Stimulated activated CD8-positive, alpha-beta memory T cell treated with anti-CD3 and anti-CD28 coated beads, Interleukin-12 subunit alpha, Interleukin-12 subunit beta, amount 100 ng/mL, for 24 hours (primary cell): ENCODE data around the gene ATP11A.

Experiments used
- DNase-seq: peaks from one replicate; pipeline ENCODE4 v3.0.0-alpha.2; 2020; ENCODE audit errors: extremely low read depth

ATP11A gene

DNA sequence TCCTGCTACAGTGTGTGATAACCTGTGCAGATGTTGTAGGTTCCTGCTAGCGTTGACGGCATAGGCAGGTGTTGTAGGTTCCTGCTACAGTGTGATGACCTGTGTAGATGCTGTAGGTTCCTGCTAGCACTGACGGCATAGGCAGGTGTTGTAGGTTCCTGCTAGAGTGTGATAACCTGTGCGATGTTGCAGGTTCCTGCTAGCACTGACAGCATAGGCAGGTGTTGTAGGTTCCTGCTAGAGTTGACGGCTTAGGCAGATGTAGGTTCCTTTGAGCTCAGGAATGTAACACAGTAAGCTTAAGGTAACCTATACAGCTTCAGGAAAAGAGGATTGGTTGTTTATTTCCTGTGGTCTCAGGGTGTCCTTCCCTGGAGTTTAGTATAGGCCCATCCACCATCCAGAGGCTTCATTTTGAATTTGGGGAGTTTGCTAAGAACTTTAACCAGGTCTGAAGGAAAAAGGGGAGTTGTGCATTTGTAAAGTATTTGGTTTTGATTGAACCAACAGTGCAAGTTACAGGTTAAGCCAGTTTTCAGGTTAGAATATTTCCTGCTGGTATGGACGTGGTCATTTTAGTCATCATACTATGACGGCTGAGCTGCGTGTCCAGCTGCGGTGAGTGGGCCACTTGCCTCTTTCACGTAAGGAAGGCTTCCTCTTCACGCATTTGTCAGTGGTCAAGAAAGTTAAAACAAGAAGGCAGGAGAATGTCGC lies 53.8 kb downstream of the ATP11A start:
- no peak for DNase-seq

DNA sequence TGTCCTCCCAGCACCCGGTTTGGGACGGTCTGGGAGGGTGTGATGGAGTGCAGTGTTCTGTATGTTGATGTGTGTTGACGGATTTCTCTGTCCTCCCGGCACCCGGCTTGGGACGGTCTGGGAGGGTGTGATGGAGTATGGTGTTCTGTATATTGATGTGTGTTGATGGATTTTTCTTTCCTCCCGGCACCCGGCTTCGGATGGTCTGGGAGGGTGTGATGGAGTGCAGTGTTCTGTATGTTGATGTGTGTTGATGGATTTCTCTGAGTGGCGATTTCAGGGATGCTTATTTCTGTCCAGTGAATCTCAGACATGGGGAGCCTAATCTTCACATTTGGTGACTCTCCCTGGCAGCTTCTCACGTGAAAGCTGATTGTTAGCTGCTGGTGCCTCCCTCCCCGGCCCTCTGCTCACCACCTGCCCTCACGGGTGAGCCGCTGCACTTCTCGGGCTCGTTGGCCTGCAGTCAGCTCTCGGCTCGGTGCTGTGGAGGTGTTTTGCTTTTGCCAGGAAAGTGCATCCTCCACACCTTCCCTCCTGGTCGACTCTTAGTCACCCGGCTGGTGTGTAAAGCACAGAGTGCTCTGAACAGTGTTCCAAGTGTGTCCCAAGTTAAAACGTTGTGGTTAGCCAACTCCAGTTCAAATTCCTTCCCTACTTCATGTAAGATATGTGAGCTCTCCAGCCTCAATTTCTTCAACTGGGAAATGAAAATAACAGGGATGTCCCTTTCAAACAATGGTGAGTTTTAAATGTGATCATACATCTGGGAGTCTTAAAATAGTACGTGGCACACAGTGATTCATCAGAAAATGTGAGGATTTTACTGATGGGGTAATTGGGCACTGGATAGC lies 54.6 kb downstream of the ATP11A start:
- no peak for DNase-seq

DNA sequence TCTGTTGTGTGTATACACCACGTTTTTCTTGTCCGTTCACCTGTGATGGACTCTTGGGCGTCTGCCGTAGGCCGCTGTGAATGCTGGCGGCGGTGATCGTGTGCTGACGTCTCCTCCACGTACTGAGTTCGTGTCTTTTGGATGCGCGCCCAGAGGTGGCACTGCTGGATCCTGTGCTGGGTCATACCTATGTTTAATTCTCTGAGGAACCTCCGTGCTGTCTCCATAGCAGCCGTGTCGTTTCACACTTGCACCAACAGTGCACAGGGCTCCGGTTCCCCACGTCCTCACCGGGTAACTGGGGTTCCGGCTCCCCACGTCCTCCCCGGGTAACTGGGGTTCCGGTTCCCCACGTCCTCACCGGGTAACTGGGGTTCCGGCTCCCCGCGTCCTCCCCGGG lies 56.2 kb downstream of the ATP11A start:
- DNase-seq, result no peak

DNA sequence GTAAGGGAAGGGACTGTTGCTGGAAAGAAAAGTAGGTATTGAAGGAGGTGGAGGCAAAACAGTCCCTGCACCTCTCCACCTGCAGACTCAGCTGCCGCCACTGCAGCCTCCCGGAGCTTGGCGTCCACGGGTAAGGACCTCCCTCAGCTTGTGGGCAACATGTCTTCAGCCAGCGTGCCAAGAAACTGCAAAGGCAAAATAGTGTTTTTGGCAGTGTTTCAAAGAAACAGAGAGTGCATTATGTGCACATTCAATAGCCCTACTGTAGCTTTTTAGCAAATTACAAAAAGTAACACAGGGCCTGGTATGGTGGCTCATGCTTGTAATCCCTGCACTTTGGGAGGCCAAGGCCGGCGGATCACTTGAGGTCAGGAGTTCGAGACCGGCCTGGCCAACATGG lies 57.4 kb downstream of the ATP11A start:
- DNase-seq, result no peak

DNA sequence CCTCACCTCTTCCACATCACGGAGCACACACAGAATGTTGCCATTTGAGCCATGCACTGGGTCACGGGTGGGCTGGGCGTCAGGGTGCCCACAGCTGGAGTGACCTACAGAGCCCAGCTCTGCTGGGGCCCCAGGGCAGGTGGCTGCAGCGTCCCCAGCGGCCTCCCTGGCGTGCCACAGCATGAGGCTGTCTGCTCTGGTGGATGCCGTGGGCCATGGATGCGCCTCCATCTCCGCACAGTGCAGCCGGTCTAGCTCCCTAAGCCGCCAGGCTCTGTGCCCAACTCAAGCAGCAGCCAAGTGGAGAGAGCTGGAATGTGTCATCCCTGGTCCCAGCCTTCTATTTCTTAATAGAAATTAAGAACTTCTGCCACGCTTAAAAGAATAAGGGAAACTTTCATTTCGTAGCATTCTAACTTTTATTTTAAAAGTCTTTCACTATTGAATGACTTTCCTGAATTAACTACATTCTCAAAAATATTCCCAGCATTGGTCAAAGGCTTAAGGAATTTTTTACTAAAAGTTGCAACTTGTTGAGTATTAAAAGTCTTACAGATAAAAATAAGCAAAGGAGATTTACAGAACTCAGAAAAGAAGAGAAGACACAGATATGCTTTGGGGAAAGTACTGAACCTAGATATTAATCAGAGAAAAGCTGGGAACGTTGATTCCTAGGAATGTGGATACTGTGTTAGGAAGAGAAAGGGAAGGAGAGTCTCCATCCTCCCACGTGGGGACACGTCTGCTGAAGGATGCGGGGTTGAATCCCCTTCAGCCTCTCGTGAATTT lies 59.3 kb downstream of the ATP11A start:
- no peak for DNase-seq

DNA sequence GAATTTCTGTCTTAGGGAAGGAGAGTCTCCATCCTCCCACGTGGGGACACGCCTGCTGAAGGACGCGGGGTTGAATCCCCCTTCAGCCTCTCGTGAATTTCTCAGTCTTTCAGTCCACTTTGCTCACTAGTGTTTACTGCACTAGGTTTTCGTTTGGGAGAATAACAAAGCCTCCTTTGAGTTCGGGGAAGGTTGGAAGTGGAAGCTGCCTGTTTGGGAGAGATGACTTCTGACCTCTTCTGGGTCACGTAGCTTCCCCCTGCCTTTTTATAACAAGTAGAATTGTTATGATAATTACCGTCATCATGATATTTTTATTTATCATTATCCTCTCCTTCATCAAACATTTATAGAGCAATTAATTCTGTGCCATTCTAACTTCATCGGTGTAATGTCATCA lies 60.7 kb downstream of the ATP11A start:
- DNase-seq, result no peak

DNA sequence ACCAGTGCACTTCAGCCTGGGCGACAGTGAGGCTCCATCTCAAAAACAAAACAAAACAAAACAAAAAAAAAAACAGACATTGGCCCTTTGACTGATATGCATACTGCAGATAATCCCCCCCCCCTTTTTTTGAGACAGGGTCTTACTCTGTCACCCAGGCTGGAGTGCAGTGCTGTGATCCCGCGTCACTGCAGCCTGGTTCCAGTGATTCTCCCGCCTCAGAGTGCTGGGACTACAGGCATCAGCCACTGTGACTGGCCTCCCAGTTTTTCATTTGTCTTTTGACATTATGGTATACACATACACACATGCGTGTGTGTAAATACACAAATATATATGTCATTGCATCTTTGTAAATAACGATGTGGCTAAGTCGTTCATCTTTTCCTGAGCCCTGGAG lies 61.8 kb downstream of the ATP11A start:
- no peak for DNase-seq

DNA sequence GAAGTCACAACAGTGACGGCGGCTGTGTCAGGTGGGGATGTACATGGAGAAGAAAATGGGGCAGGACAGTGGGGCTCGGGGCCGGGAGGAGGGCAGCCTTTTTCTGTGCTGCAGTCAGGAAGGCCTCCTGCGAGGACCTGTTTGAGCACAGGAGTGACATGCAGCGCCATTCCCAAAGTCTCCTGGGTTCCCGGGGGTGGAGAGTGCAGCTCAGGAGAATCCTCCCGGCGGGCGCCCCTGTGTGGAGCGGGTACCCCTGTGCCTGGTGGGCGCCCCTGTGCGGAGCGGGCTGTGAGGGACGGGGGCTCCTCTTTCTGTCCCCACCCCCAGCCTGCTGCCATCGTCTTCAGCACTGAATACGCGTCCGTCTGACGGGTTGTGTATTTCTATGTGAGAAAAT lies 62.4 kb downstream of the ATP11A start:
- no peak for DNase-seq

DNA sequence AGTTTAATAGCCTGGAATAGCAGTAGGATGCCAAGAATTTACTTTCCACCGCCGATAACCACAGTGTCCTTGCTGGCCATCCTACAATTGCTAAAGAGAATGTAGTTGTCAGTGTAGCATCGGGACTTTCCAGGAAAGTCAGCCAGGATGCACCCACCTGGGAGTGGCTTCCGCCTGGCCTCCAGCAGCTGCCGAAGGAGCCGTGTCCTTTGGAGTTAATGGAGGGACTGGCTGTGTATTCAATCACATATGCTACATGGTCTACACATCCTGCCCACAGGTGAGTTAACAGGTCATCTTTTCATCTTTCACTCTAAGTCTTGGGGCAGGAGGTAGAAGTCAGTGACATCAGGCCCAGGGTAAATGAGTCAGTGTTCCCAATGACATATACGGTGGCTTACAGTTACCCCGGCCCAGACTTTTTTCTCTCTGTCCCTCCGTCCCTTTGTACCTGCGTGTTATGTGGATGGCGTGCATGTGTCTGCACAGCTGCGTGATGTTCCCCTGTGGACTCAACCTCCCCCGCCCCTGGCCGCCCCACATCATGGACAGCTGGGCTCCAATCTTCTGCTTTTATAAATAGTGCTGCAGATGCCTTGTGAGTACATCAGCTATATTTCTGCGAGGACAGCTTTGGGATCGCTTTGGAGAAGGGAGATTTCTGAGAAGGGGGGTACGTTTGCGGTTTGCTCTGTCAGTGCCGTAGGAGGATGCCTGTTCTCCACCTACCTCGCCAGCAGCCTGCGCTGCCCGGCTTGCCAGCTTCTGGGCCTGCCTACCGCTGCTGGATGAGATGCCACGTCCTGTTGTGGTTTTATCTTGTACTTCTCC lies 63.1 kb downstream of the ATP11A start:
- DNase-seq, result no peak

DNA sequence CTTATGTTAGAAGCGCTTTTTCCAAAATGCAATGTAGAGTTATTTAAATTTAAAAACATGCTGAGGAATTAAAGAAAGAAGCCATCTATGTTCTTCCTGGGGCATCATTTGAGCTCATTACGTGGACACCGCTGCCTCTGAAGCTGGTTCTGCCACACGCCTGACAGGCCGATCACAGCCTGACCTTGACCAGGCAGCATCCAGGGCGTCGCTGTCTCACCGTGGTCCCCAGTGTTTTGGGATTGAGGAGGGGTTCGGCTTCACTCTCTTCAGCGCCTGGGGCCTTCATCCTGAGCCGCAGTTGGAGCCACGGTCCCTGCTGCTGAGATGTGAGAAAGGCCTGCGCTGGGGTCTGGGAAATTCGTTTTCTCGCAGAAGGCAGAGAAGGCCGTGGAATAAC lies 64.0 kb downstream of the ATP11A start:
- no peak for DNase-seq

DNA sequence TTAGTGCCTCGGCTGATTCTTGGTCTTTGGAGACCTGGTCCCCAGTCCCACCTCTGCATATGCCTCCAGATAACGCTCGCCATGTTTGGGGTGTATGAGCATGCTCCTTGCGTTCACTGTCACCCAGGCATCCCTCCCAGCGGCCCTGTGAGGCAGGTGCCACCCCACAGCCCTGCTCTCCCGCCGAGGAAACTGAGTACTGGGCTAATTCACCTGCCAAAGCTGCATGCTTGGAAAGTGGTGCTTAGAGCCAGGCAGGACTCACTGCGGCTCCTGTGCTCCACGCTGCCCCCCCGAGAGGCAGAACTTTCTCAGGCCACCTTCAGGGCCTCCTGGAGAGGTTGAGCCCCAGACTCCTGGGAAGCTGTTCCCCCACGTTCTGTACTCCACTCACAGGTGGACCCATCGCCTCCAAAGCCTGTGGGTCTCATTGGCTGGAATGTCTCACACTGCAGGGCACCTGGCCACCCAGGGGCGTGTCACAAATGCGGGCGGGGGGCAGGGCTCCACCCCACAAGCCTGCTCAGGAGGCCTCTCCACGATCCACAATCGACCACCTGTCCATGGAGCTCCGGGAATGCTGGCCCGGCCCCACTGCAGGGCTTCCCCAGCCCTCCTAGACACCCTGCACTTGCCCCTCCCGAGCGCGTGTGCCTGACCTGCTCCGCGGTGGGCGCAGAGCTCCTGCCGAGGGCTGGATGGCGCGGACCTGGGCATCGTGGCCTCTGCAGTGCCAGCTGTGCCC lies 64.6 kb downstream of the ATP11A start:
- DNase-seq, result no peak

DNA sequence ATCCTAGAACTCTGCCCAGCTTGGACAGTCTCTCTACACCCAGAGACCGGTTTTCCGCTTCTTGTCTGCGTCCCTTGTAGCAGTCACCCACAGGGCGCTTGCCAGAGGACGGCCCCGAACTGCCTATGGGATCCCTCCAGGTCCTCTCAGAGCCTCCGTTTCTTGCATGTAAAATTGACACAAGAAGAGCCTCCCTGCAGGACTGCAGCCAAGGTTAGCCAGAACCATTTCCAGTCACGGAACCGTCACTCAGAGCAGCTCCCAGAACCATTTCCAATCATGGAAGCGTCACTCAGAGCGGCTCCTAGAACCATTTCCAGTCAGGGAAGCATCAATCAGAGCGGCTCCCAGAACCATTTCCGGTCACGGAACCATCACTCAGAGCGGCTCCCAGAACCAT lies 65.5 kb downstream of the ATP11A start:
- no peak for DNase-seq

DNA sequence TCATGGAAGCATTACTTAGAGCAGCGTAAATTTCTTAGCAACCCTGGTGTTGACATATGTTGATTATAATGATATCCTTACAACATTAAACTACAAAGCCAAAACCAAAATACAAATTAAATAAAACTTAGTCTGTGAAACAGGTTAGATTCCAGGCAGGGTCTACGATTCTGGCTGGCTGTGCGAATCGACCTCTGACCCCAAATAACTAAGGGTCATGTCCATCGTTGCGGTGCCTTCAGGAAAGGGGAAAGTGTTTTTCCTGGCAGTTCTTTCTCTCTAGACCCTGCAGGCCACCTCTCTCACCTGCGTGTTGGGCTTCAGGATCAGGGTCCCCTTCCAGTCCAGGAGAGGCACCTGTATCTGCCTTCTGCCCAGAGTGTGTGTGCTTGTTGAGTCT lies 66.2 kb downstream of the ATP11A start:
- DNase-seq, result no peak

DNA sequence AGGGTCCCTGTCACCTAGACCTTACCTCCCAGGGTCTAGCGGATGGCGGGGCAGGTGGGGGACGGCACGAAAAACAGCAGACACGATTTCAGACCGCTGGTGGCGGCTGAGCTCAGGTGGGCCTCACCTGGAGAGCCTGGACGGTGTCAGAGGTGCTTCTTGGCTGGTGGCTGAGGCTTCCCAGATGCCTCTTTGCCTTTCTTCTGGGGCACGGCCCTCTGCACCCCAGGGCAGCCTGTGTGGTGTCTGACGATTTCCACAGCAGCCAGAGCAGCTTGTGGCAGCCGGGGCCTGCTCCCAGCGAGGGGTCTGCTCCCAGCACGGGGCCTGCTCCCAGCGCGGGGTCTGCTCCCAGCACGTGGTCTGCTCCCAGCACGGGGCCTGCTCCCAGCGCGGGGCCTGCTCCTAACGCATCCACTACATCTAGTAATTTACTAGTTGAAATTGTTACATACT lies 66.7 kb downstream of the ATP11A start:
- no peak for DNase-seq

DNA sequence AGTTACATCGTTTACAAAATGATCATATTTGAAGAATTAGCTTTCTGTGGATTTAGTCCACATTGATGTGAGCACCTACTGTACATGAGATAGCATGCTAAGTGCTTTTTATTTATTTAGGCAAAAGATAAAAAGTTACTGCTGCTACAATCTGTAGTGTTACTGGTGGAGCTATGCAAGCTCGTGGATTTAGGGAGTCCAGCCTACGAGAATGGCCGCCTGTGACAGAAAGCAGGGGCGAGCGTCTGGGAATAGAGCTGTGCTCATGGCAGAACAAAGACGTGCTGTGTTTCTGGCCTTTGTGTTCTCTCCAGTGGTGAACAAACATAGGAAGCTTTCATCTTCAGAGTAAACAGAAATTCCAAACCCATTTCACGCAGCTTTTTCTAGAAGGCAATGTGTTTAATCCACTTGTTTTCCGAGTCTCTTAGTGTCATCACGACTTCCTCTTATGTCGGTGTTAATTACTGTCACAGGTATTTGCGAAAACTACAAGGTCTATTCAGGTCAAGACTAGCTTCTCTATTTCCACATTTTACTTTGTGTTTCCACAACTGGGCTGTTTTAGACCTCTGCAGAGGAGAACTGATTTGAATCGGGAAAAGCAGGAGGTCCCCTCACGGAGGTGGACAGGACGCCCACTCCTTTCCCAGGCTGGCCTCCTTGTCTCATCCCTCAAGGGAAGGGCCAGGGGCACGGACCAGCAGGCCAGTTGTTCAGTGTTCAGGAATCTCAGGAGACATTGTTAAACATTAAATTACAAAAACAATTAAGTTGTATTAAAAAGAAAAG lies 67.3 kb downstream of the ATP11A start:
- DNase-seq, result no peak

DNA sequence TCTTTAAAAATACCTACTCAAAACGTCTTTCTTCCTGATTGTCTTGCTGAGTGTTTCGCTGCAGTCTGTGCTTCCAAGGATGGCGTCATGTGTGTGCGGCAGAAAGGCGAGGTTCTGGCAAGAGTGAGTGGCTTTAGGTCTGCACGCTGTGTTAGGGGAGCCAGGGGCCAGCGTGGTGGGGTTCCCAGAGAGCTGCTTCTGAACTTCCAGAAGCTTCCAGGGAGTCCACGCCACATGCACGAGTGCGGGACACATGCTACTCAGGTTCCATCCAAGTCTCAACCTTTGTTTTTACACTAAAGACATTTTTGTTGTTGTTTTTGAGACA lies 67.9 kb downstream of the ATP11A start:
- no peak for DNase-seq

DNA sequence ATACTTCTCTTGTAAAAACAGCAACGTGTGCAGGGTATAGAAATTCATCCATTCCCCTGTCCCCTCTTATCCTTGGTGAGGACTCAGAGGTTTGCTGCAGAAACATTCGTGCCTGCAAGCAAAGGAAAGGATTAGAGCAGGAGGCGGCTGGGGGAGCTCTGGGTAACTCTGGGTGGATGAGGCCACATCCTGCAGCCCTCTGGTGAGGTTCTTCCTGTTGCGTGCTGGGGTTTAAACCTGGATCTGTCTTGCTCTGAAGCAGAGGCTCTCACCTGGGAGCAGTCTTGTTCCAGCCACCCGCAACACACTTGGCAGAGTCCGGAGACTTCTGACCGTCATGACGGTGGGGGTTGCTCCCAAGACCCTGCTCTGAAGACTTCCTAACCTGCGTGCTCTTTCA lies 69.2 kb downstream of the ATP11A start:
- DNase-seq, result no peak

DNA sequence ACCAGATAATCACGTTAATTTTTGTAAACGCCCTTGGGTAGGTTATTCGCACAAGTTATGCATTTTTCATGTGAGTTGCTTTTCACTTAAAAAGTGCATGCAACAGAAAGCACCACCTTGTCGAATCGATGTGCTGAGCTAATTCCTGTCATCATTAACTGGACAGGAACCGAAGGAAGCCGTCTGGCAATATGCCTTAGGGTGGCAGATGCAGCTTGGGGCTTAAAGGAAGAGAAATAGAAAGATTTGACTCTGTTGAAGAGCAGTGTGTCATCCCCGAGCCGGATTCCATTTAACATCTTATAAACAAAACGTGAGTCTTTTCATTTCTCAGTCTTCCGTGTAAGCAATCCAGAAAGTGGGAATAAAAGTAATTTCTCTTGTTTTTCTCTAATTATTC lies 70.0 kb downstream of the ATP11A start:
- DNase-seq, result no peak

DNA sequence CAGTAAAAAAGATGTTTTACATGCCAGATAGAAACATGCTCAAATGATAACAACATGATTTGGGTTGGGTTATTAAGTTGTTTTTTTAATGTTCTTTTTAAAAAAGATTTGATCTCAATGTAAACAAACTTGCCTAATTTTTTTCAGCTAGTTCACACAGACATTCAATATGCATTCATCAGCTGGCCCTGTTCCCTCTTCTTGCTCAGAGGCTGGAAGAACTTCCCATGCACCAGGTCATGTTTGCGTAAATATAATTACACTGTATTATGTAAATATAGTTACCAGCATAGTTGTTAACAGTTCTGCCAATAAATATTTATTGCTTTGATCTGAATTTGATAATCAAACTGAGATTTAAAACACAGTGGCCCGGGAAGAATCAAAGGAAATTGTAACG lies 70.6 kb downstream of the ATP11A start:
- no peak for DNase-seq

DNA sequence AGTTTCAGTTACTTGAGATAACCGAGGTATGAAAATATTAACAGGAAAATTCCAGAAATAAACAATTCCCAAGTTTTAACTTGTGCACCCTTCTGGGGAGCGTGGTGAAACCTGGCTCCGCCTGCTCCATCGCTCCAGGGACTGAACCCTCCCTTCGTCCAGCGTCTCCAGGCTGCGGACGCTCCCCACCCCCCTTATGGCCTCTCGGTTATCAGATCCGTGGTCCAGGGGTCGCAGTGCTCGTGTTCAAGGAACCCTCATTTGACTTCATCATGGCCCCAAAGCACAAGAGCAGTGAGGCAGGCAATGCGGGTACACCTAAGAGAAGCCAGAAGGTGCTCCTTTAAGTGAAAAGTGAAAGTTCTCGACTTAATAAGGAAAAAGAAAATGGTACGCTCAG lies 71.1 kb downstream of the ATP11A start:
- DNase-seq, result no peak
